ENCODE results near the gene ITIH1. TPM values are rescaled to one million over a fixed set of nuclear protein-coding genes. Genes with fewer than 3 reads are reported as not detected.

The ITIH1 gene
- total RNA-seq, 6 experiments from 2014 or later: 376 to 1,846 (median 1,201) TPM

GRCh38 chr3:52733256-52733891, 44.0 kb upstream of the ITIH1 start:
- WGBS (ENCODE audit: insufficient coverage, low coverage, low lambda C conversion rate, missing lambda C conversion rate): 84% methylated on average over 9 of the region's 10 CpGs
- DNase-seq: no peak
- peaks cover 0 to 51% (median 16%) of the 10 kb centered on the region in 4 donors for H3K36me3 ChIP-seq
- TF ChIP-seq POLR2A (IDR thresholded peaks at IDR 0.05): no peak
- TF ChIP-seq CTCF (IDR thresholded peaks at IDR 0.05): no peak
- no peak for ATAC-seq
- no peaks in the 10 kb centered on the region for H3K4me1 ChIP-seq
- no peaks in the 10 kb centered on the region for H3K9me3 ChIP-seq
- no peak overlapping the region for H3K4me3 ChIP-seq
- intact Hi-C loops (cut with DNase I): no loop called here
- H3K27ac ChIP-seq: no peak overlapping the region
- no peaks in the 10 kb centered on the region for H3K27me3 ChIP-seq

GRCh38 chr3:52739730-52740129, 37.7 kb upstream of the ITIH1 start:
- DNase-seq (no peak), ATAC-seq (peak in 1 of 4 donors; percentile 61)
- no peaks in the 10 kb centered on the region for H3K27me3 ChIP-seq
- peaks cover 5 to 71% (median 26%) of the 10 kb centered on the region in 4 donors for H3K36me3 ChIP-seq
- TF ChIP-seq POLR2A (IDR thresholded peaks at IDR 0.05) (no peak), CTCF (IDR thresholded peaks at IDR 0.05) (no peak)
- H3K4me1 ChIP-seq: peaks cover 0 to 12% (median 5%) of the 10 kb centered on the region in 4 donors
- WGBS (ENCODE audit: insufficient coverage, low coverage, low lambda C conversion rate, missing lambda C conversion rate): 29% methylated on average over 1 of the region's 1 CpG
- no peaks in the 10 kb centered on the region for H3K9me3 ChIP-seq
- intact Hi-C loops (cut with DNase I): loop anchor here in 1 of 2 donors (10.0 kb wide), 1 partner anchor 65 kb away; no protein-coding TSS in a partner anchor
- H3K4me3 ChIP-seq: no peak overlapping the region
- no peak overlapping the region for H3K27ac ChIP-seq

DNA sequence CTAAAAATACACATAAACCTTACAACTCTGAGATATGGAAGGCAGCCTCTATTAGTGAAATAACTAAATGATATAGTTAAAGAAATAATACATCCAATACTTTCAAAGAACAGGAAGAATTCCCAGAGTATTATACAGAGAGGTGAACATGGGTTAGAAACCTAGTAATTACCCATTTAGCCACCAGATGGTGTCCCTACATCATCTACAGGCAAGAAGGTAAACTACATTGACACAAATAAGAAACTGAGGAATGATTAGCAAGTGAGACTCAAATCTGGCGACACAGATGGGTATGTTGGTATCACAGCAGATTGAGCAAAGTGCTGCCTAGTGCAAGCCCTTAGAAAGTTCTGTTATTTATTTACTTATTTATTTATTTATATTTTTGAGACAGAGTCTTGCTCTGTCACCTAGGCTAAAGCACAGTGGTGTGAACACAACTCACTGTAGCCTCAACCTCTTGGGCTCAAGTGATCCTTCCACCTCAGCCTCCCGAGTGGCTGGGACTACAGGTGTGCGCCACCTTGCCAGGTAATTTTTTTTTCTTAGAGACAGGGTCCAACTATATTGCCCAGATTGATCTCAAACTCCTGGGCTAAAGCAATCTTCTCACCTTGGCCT, 34.9 kb upstream of the ITIH1 start:
- H3K27ac ChIP-seq: no peak overlapping the region
- TF ChIP-seq CTCF (IDR thresholded peaks at IDR 0.05) (peak; percentile 64 to 70 (median 68)), POLR2A (IDR thresholded peaks at IDR 0.05) (no peak)
- intact Hi-C loops (cut with DNase I): loop anchor here in 1 of 2 donors (10.0 kb wide), 1 partner anchor 62 kb away; no protein-coding TSS in a partner anchor
- WGBS (ENCODE audit: insufficient coverage, low coverage, low lambda C conversion rate, missing lambda C conversion rate): 74% methylated on average over 3 of the region's 3 CpGs
- H3K36me3 ChIP-seq: peaks cover 0 to 78% (median 39%) of the 10 kb centered on the region in 4 donors
- DNase-seq (no peak), ATAC-seq (peak; percentile 81 to 86 (median 82))
- no peaks in the 10 kb centered on the region for H3K9me3 ChIP-seq
- H3K4me3 ChIP-seq: no peak overlapping the region
- H3K27me3 ChIP-seq: no peaks in the 10 kb centered on the region
- H3K4me1 ChIP-seq: peaks cover 0 to 12% (median 5%) of the 10 kb centered on the region in 4 donors

DNA sequence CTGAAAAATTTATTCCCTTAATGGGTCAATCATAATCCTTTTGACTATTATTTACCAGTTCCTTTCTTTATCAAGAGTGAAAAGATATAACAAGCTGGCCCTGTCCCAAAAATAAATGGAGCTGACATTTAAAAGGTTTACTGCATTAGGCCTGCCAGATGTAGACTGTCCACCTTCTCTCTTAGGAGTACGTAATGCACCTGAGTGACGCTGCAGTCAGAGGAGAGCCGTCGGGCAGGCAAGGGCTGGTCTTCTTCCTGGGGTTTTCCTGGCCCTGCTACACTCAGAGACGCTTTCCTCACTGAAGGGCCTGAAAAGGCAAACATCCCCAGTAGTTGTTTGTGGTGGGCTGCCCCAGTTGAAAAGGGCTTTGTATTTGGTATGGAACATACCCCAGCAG, 34.2 kb upstream of the ITIH1 start:
- no peak overlapping the region for H3K4me3 ChIP-seq
- no peaks in the 10 kb centered on the region for H3K27me3 ChIP-seq
- TF ChIP-seq CTCF (IDR thresholded peaks at IDR 0.05) (no peak), POLR2A (IDR thresholded peaks at IDR 0.05) (no peak)
- intact Hi-C loops (cut with DNase I): loop anchor here in 1 of 2 donors (10.0 kb wide), 1 partner anchor 62 kb away; no protein-coding TSS in a partner anchor
- H3K36me3 ChIP-seq: peaks cover 0 to 78% (median 39%) of the 10 kb centered on the region in 4 donors
- H3K4me1 ChIP-seq: peaks cover 0 to 12% (median 5%) of the 10 kb centered on the region in 4 donors
- ATAC-seq (peak in 1 of 4 donors; percentile 28), DNase-seq (no peak)
- H3K27ac ChIP-seq: no peak overlapping the region
- WGBS (ENCODE audit: insufficient coverage, low coverage, low lambda C conversion rate, missing lambda C conversion rate): 89% methylated on average over 5 of the region's 5 CpGs
- no peaks in the 10 kb centered on the region for H3K9me3 ChIP-seq

All from right lobe of liver (tissue), 6 donors.